Mononuclear cell (primary cell): ENCODE results near the gene CRAMP1. TPM values are rescaled to one million over a fixed set of nuclear protein-coding genes. Genes with fewer than 3 reads are reported as not detected.

Source experiments
- H3K27me3 ChIP-seq: 2 replicates; pipeline ENCODE4 v1.6.0; 2011; ENCODE audit warnings: low read length, control low read depth; ENCODE audit not compliant: insufficient read depth
- H3K4me1 ChIP-seq: 2 replicates; pipeline ENCODE4 v1.5.1; 2011; ENCODE audit warnings: mild to moderate bottlenecking, low read length, control low read depth; ENCODE audit not compliant: insufficient read depth
- H3K4me3 ChIP-seq: 2 replicates; pipeline ENCODE4 v1.5.1; 2011; ENCODE audit warnings: mild to moderate bottlenecking, low read length, moderate library complexity
- H3K9me3 ChIP-seq: 2 replicates; pipeline ENCODE4 v1.5.1; 2011; ENCODE audit warnings: low read depth, mild to moderate bottlenecking, control low read depth, low read length
- total RNA-seq: library from RNA; depleted of rRNA; stranded (reverse); fragments of >200 nt; gene quantifications from one replicate; pipeline ENCODE4 v1.2.3, GENCODE V29; 2012

The CRAMP1 gene
- total RNA-seq, 1 donor, result 11.2 TPM

- H3K27me3 ChIP-seq, result no peaks in the 10 kb centered on the region
- no peak overlapping the region for H3K4me3 ChIP-seq
- peaks cover 6% of the 10 kb centered on the region for H3K4me1 ChIP-seq
- H3K9me3 ChIP-seq, result no peaks in the 10 kb centered on the region
These were observed 40.9 kb downstream of the CRAMP1 start for GRCh38 chr16:1653023-1653422.

GRCh38 chr16:1654505-1655268, 42.5 kb downstream of the CRAMP1 start:
- no peak overlapping the region for H3K4me3 ChIP-seq
- no peaks in the 10 kb centered on the region for H3K27me3 ChIP-seq
- no peaks in the 10 kb centered on the region for H3K9me3 ChIP-seq
- H3K4me1 ChIP-seq, result no peaks in the 10 kb centered on the region

GRCh38 chr16:1655269-1655807, 43.2 kb downstream of the CRAMP1 start:
- Histone ChIP-seq H3K27me3 (no peaks in the 10 kb centered on the region), H3K4me3 (no peak overlapping the region), H3K9me3 (no peaks in the 10 kb centered on the region), H3K4me1 (no peaks in the 10 kb centered on the region)

GRCh38 chr16:1655909-1656807, 44.0 kb downstream of the CRAMP1 start:
- no peaks in the 10 kb centered on the region for H3K27me3 ChIP-seq
- H3K4me3 ChIP-seq, result no peak overlapping the region
- no peaks in the 10 kb centered on the region for H3K9me3 ChIP-seq
- H3K4me1 ChIP-seq, result no peaks in the 10 kb centered on the region

GRCh38 chr16:1656808-1657617, 44.9 kb downstream of the CRAMP1 start:
- Histone ChIP-seq H3K4me1 (no peaks in the 10 kb centered on the region), H3K27me3 (no peaks in the 10 kb centered on the region), H3K4me3 (no peak overlapping the region), H3K9me3 (no peaks in the 10 kb centered on the region)

GRCh38 chr16:1657841-1658240, 45.7 kb downstream of the CRAMP1 start:
- no peaks in the 10 kb centered on the region for H3K4me1 ChIP-seq
- no peak overlapping the region for H3K4me3 ChIP-seq
- no peaks in the 10 kb centered on the region for H3K9me3 ChIP-seq
- no peaks in the 10 kb centered on the region for H3K27me3 ChIP-seq

- Histone ChIP-seq H3K4me1 (no peaks in the 10 kb centered on the region), H3K4me3 (no peak overlapping the region), H3K9me3 (no peaks in the 10 kb centered on the region), H3K27me3 (no peaks in the 10 kb centered on the region)
These were observed 46.9 kb downstream of the CRAMP1 start for GRCh38 chr16:1659031-1659430.

GRCh38 chr16:1661826-1662225, 49.7 kb downstream of the CRAMP1 start:
- Histone ChIP-seq H3K4me1 (no peaks in the 10 kb centered on the region), H3K27me3 (no peaks in the 10 kb centered on the region), H3K4me3 (no peak overlapping the region), H3K9me3 (no peaks in the 10 kb centered on the region)

- Histone ChIP-seq H3K4me3 (no peak overlapping the region), H3K27me3 (no peaks in the 10 kb centered on the region), H3K4me1 (no peaks in the 10 kb centered on the region), H3K9me3 (no peaks in the 10 kb centered on the region)
These were observed 50.4 kb downstream of the CRAMP1 start for GRCh38 chr16:1662543-1662942.

GRCh38 chr16:1665829-1666228, 53.7 kb downstream of the CRAMP1 start:
- no peaks in the 10 kb centered on the region for H3K27me3 ChIP-seq
- no peak overlapping the region for H3K4me3 ChIP-seq
- no peaks in the 10 kb centered on the region for H3K9me3 ChIP-seq
- H3K4me1 ChIP-seq, result no peaks in the 10 kb centered on the region

GRCh38 chr16:1666316-1666715, 54.2 kb downstream of the CRAMP1 start:
- Histone ChIP-seq H3K4me3 (no peak overlapping the region), H3K4me1 (no peaks in the 10 kb centered on the region), H3K27me3 (no peaks in the 10 kb centered on the region), H3K9me3 (no peaks in the 10 kb centered on the region)

GRCh38 chr16:1667271-1667670, 55.1 kb downstream of the CRAMP1 start:
- Histone ChIP-seq H3K4me1 (no peaks in the 10 kb centered on the region), H3K27me3 (no peaks in the 10 kb centered on the region), H3K4me3 (no peak overlapping the region), H3K9me3 (no peaks in the 10 kb centered on the region)

- Histone ChIP-seq H3K27me3 (no peaks in the 10 kb centered on the region), H3K4me1 (no peaks in the 10 kb centered on the region), H3K9me3 (no peaks in the 10 kb centered on the region), H3K4me3 (no peak overlapping the region)
These were observed 55.8 kb downstream of the CRAMP1 start for GRCh38 chr16:1667916-1668315.

GRCh38 chr16:1668612-1669319, 56.6 kb downstream of the CRAMP1 start:
- Histone ChIP-seq H3K9me3 (no peaks in the 10 kb centered on the region), H3K4me1 (no peaks in the 10 kb centered on the region), H3K27me3 (no peaks in the 10 kb centered on the region), H3K4me3 (no peak overlapping the region)
